GM23248 (cell line): ENCODE results near the gene VPS33B. TPM values are rescaled to one million over a fixed set of nuclear protein-coding genes. Genes with fewer than 3 reads are reported as not detected.
"Not testable (repeated sequence)": the region's sequence is repeated elsewhere in the genome, so short reads cannot be mapped to it uniquely, and the experiment has no call there.

Source experiments
- DNase-seq: peaks from one replicate; pipeline ENCODE4 v3.0.0-alpha.2; 2015
- H2AFZ ChIP-seq: fragments of 200-600 bp; sonication (generic); 2 replicates; pipeline ENCODE4 v1.6.1; 2016; ENCODE audit warnings: antibody characterized with exemption
- H3F3A ChIP-seq: fragments of 200-600 bp; sonication (generic); 2 replicates; pipeline ENCODE4 v1.6.1; 2016; ENCODE audit warnings: mild to moderate bottlenecking, antibody characterized with exemption, mixed run types; ENCODE audit not compliant: insufficient read depth
- H3K27ac ChIP-seq: fragments of 200-600 bp; sonication (generic); 2 replicates; pipeline ENCODE4 v1.5.1; 2016; ENCODE audit warnings: mild to moderate bottlenecking
- H3K27me3 ChIP-seq: fragments of 200-600 bp; sonication (generic); replicated peaks from 2 replicates; pipeline ENCODE4 v1.6.1; 2016; ENCODE audit warnings: mild to moderate bottlenecking; ENCODE audit not compliant: insufficient read depth
- H3K36me3 ChIP-seq: fragments of 200-600 bp; sonication (generic); 2 replicates; pipeline ENCODE4 v1.6.1; 2016; ENCODE audit warnings: low read depth, mild to moderate bottlenecking
- H3K4me1 ChIP-seq: fragments of 200-600 bp; sonication (generic); 2 replicates; pipeline ENCODE4 v1.6.1; 2016; ENCODE audit warnings: mild to moderate bottlenecking; ENCODE audit not compliant: insufficient read depth
- H3K4me2 ChIP-seq: fragments of 200-600 bp; sonication (generic); one replicate; pipeline ENCODE4 v1.6.1; 2016; ENCODE audit warnings: mild to moderate bottlenecking; ENCODE audit not compliant: unreplicated experiment
- H3K4me3 ChIP-seq: fragments of 200-600 bp; sonication (generic); 2 replicates; pipeline ENCODE4 v1.5.1; 2016; ENCODE audit warnings: mild to moderate bottlenecking
- H3K79me2 ChIP-seq: fragments of 200-600 bp; sonication (generic); 2 replicates; pipeline ENCODE4 v1.6.1; 2016; ENCODE audit warnings: mild to moderate bottlenecking; ENCODE audit not compliant: insufficient read depth
- H3K9ac ChIP-seq: fragments of 200-600 bp; sonication (generic); 2 replicates; pipeline ENCODE4 v1.6.1; 2016; ENCODE audit warnings: mild to moderate bottlenecking
- H3K9me2 ChIP-seq: fragments of 200-600 bp; sonication (generic); 2 replicates; pipeline ENCODE4 v1.6.1; 2016; ENCODE audit warnings: mixed run types, mild to moderate bottlenecking, moderate library complexity; ENCODE audit not compliant: insufficient read depth
- H3K9me3 ChIP-seq: fragments of 200-600 bp; sonication (generic); one replicate; pipeline ENCODE4 v1.6.1; 2017; ENCODE audit warnings: low read depth
- H4K20me1 ChIP-seq: fragments of 200-600 bp; sonication (generic); 2 replicates; pipeline ENCODE4 v1.6.0; 2016; ENCODE audit not compliant: insufficient read depth
- EZH2 ChIP-seq: fragments of 200-600 bp; sonication (generic); IDR thresholded peaks from 2 replicates; pipeline ENCODE4 v1.6.1; 2018; ENCODE audit warnings: antibody characterized with exemption, mild to moderate bottlenecking; ENCODE audit not compliant: insufficient read depth, poor library complexity, severe bottlenecking
- EZH2phosphoT487 ChIP-seq: fragments of 200-600 bp; sonication (generic); IDR thresholded peaks from 2 replicates; pipeline ENCODE4 v1.6.1; 2018; ENCODE audit warnings: antibody characterized with exemption, moderate library complexity, mild to moderate bottlenecking, low read depth; ENCODE audit not compliant: insufficient read depth
- WGBS, 2 experiments: methylation state at CpG; one replicate each; pipeline ENCODE4 v1.1.6; 2015 to 2017; ENCODE audit warnings: low lambda C conversion rate in 2 of 2, low coverage in 1 of 2; ENCODE audit errors: missing lambda C conversion rate in 2 of 2; 5-methylcytosine and 5-hydroxymethylcytosine counted together
- in situ Hi-C: fragments of 300-500 bp; cut with MboI; formaldehyde crosslinking; loops from 2 replicates; pipeline ENCODE4 v1.15.0; 2020
- polyA plus RNA-seq: library from polyadenylated mRNA; unstranded; fragments of >200 nt; fragmentation: Nextera tagmentation; extraction: Ambion mirVana; gene quantifications from 2 replicates; pipeline ENCODE4 v1.2.1, GENCODE V29; 2016
- total RNA-seq: library from RNA; depleted of rRNA; stranded (reverse); fragments of >200 nt; shearing (Covaris generic); gene quantifications from 2 replicates; pipeline ENCODE4 v1.2.3, GENCODE V29; 2014

VPS33B gene
- total and polyA plus RNA-seq, 2 experiments from 2014 or later: 7.0 to 10.2 TPM

- H3K79me2 ChIP-seq: peaks cover 56% of the 10 kb centered on the region
Observed at GRCh38 chr15:91018158-91018557, 4.2 kb downstream of the VPS33B start.

GRCh38 chr15:91017716-91018115, 4.7 kb downstream of the VPS33B start:
- DNase-seq: no peak
- TF ChIP-seq EZH2 (no peak), EZH2phosphoT487 (no peak)
- H2AFZ ChIP-seq: no peak overlapping the region
- no peak overlapping the region for H3K4me3 ChIP-seq
- H3K27ac ChIP-seq: no peak overlapping the region
- H3K27me3 ChIP-seq: no peaks in the 10 kb centered on the region
- H3K79me2 ChIP-seq: peaks cover 56% of the 10 kb centered on the region
- no peaks in the 10 kb centered on the region for H3K9me3 ChIP-seq
- no peaks in the 10 kb centered on the region for H3K9me2 ChIP-seq
- H3K36me3 ChIP-seq: no peaks in the 10 kb centered on the region
- peaks cover 4% of the 10 kb centered on the region; the same call in 1 of the 2 replicates for H3F3A ChIP-seq
- H3K9ac ChIP-seq: no peak overlapping the region
- H3K4me1 ChIP-seq: peaks cover 10% of the 10 kb centered on the region
- in situ Hi-C loops: no loop called here
- no peak overlapping the region for H3K4me2 ChIP-seq
- H4K20me1 ChIP-seq: no peaks in the 10 kb centered on the region
- WGBS, 2 experiments: 63 to 65% methylated on average over 5 of the region's 5 CpGs

More at GRCh38 chr15:91018158-91018557, 4.2 kb downstream of the VPS33B start:
- in situ Hi-C loops: no loop called here
- Histone ChIP-seq H4K20me1 (no peaks in the 10 kb centered on the region), H3K36me3 (no peaks in the 10 kb centered on the region), H3K4me2 (no peak overlapping the region), H2AFZ (no peak overlapping the region), H3K27me3 (no peaks in the 10 kb centered on the region), H3K4me3 (no peak overlapping the region), H3K9me2 (no peaks in the 10 kb centered on the region), H3K27ac (no peak overlapping the region), H3F3A (peaks cover 4% of the 10 kb centered on the region; the same call in 1 of the 2 replicates), H3K9ac (no peak overlapping the region), H3K4me1 (peaks cover 10% of the 10 kb centered on the region), H3K9me3 (no peaks in the 10 kb centered on the region)
- 56 to 66% methylated on average over 3 of the region's 3 CpGs for WGBS, 2 experiments
- DNase-seq: no peak
- TF ChIP-seq EZH2phosphoT487 (no peak), EZH2 (no peak)

- H3K79me2 ChIP-seq: peaks cover 20% of the 10 kb centered on the region
- not testable (repeated sequence) for DNase-seq, H4K20me1 ChIP-seq
Observed at GRCh38 chr15:91013701-91014100, 8.7 kb downstream of the VPS33B start.

GRCh38 chr15:91007266-91007665, 15.1 kb downstream of the VPS33B start:
- no peak for DNase-seq
- H3K9ac ChIP-seq: no peak overlapping the region
- in situ Hi-C loops: no loop called here
- no peaks in the 10 kb centered on the region for H3K79me2 ChIP-seq
- no peak overlapping the region for H3K4me2 ChIP-seq
- no peaks in the 10 kb centered on the region for H3K27me3 ChIP-seq
- no peaks in the 10 kb centered on the region for H3K9me3 ChIP-seq
- H3F3A ChIP-seq: no peaks in the 10 kb centered on the region
- no peak overlapping the region for H3K27ac ChIP-seq
- 72 to 75% methylated on average over 3 of the region's 3 CpGs for WGBS, 2 experiments
- H2AFZ ChIP-seq: no peak overlapping the region
- H3K4me3 ChIP-seq: no peak overlapping the region
- H3K9me2 ChIP-seq: no peaks in the 10 kb centered on the region
- no peaks in the 10 kb centered on the region for H3K4me1 ChIP-seq
- TF ChIP-seq EZH2: no peak
- no peak for TF ChIP-seq EZH2phosphoT487
- peaks cover 5% of the 10 kb centered on the region for H3K36me3 ChIP-seq
- H4K20me1 ChIP-seq: no peaks in the 10 kb centered on the region

More at GRCh38 chr15:91013701-91014100, 8.7 kb downstream of the VPS33B start:
- H2AFZ ChIP-seq, H3K4me1 ChIP-seq, H3K27ac ChIP-seq, H3K9me2 ChIP-seq, in situ Hi-C loops, H3K4me2 ChIP-seq, H3K36me3 ChIP-seq, H3K9me3 ChIP-seq, H3K9ac ChIP-seq, H3K27me3 ChIP-seq, H3F3A ChIP-seq, H3K4me3 ChIP-seq: not testable (repeated sequence)
- WGBS, 2 experiments: 91 to 94% methylated on average over 10 of the region's 10 CpGs

GRCh38 chr15:91001209-91001608, 21.2 kb downstream of the VPS33B start:
- no peak overlapping the region for H3K27ac ChIP-seq
- H3K4me3 ChIP-seq: no peak overlapping the region
- peaks cover 7% of the 10 kb centered on the region; the same call in 1 of the 2 replicates for H3K36me3 ChIP-seq
- TF ChIP-seq EZH2phosphoT487 (no peak), EZH2 (no peak)
- no peaks in the 10 kb centered on the region for H3K9me2 ChIP-seq
- H2AFZ ChIP-seq: no peak overlapping the region
- H3K9ac ChIP-seq: no peak overlapping the region
- no peaks in the 10 kb centered on the region for H3F3A ChIP-seq
- no peaks in the 10 kb centered on the region for H3K27me3 ChIP-seq
- in situ Hi-C loops: no loop called here
- H3K4me2 ChIP-seq: no peak overlapping the region
- no peak for DNase-seq
- H3K4me1 ChIP-seq: no peaks in the 10 kb centered on the region
- H3K79me2 ChIP-seq: no peaks in the 10 kb centered on the region
- no peaks in the 10 kb centered on the region for H3K9me3 ChIP-seq
- H4K20me1 ChIP-seq: no peaks in the 10 kb centered on the region
- WGBS, 2 experiments: 67 to 74% methylated on average over 3 of the region's 3 CpGs
